ENCODE results near the gene RHO. TPM values are rescaled to one million over a fixed set of nuclear protein-coding genes. Genes with fewer than 3 reads are reported as not detected.

The RHO gene
- polyA plus RNA-seq, 1 donor (not counting 4 experiments of a cell fraction or from before 2014, with no cell fraction given), result not detected

DNA sequence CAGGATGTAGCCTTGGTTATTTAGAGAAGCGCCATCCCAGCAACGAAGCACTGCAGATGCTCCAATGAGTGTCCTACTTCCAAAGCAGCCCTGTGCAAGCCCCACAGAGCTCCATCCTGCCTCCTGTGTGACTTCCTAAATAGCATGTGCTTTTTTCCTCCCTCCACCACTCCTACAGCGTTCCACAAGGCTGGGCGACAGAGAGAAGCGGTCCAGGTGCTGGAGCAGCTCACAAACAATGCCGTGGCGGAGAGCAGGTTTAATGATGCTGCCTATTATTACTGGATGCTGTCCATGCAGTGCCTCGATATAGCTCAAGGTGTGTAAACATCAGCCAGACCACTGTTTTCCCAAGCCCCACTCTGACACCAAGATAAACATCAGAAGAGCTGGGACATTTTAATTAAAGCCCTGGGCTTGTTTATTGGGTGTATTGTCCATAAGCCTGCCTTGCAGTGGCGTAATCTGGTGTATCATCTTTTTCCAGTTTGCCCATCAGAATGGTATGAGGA lies 22.2 kb upstream of the RHO start:
- Histone ChIP-seq H3K4me3 (ENCODE audit: control insufficient read depth in 2 of 3, extremely low read depth in 1 of 3, insufficient read depth in 2 of 3, low read depth in 1 of 3, low read length in 3 of 3) (no peak overlapping the region), H3K27me3 (ENCODE audit: control insufficient read depth, extremely low read depth, insufficient read depth, low read length) (no peaks in the 10 kb centered on the region), H3K36me3 (ENCODE audit: control insufficient read depth in 2 of 2, extremely low read depth in 1 of 2, insufficient read depth in 2 of 2, low read length in 2 of 2) (peaks cover 0 to 4% of the 10 kb centered on the region in 2 experiments), H3K9ac (ENCODE audit: control insufficient read depth, extremely low read depth, insufficient read depth, low read length) (no peak overlapping the region), H3K4me2 (ENCODE audit: control insufficient read depth, extremely low read depth, insufficient read depth, low read depth, low read length) (no peak overlapping the region), H3K4me1 (ENCODE audit: control insufficient read depth, extremely low read depth, insufficient read depth, low read length) (no peaks in the 10 kb centered on the region), H3K79me2 (ENCODE audit: control insufficient read depth, insufficient read depth, low read length) (no peaks in the 10 kb centered on the region), H3K27ac (ENCODE audit: control insufficient read depth, insufficient read depth, low read length) (no peak overlapping the region), H3K9me1 (ENCODE audit: control insufficient read depth, extremely low read depth, insufficient read depth, low read length) (no peaks in the 10 kb centered on the region), H3K9me3 (ENCODE audit: control insufficient read depth, low read depth, low read length) (no peaks in the 10 kb centered on the region), H4K20me1 (ENCODE audit: control insufficient read depth, extremely low read depth, insufficient read depth, low read length) (no peaks in the 10 kb centered on the region), H2AFZ (ENCODE audit: control insufficient read depth, low read length) (no peak overlapping the region)
- dilution Hi-C loops (cut with MboI; ENCODE audit: extremely low pct_ligation_motif_present, low sequenced_read_pairs), result no loop called here
- TF ChIP-seq, protein P1, sequence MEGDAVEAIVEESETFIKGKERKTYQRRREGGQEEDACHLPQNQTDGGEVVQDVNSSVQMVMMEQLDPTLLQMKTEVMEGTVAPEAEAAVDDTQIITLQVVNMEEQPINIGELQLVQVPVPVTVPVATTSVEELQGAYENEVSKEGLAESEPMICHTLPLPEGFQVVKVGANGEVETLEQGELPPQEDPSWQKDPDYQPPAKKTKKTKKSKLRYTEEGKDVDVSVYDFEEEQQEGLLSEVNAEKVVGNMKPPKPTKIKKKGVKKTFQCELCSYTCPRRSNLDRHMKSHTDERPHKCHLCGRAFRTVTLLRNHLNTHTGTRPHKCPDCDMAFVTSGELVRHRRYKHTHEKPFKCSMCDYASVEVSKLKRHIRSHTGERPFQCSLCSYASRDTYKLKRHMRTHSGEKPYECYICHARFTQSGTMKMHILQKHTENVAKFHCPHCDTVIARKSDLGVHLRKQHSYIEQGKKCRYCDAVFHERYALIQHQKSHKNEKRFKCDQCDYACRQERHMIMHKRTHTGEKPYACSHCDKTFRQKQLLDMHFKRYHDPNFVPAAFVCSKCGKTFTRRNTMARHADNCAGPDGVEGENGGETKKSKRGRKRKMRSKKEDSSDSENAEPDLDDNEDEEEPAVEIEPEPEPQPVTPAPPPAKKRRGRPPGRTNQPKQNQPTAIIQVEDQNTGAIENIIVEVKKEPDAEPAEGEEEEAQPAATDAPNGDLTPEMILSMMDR (optimal IDR thresholded peaks at IDR 0.05 in 1 of 3, IDR thresholded peaks at IDR 0.05 in 1 of 3, conservative IDR thresholded peaks at IDR 0.05 in 1 of 3; ENCODE audit: extremely low read depth in 1 of 3, insufficient read depth in 2 of 3, low read length in 3 of 3), result no peak
- no peak for TF ChIP-seq EZH2 (IDR thresholded peaks at IDR 0.05; ENCODE audit: low read length)
- no peak for FAIRE-seq
- no peak for DNase-seq (ENCODE audit: low read depth, low spot score)

DNA sequence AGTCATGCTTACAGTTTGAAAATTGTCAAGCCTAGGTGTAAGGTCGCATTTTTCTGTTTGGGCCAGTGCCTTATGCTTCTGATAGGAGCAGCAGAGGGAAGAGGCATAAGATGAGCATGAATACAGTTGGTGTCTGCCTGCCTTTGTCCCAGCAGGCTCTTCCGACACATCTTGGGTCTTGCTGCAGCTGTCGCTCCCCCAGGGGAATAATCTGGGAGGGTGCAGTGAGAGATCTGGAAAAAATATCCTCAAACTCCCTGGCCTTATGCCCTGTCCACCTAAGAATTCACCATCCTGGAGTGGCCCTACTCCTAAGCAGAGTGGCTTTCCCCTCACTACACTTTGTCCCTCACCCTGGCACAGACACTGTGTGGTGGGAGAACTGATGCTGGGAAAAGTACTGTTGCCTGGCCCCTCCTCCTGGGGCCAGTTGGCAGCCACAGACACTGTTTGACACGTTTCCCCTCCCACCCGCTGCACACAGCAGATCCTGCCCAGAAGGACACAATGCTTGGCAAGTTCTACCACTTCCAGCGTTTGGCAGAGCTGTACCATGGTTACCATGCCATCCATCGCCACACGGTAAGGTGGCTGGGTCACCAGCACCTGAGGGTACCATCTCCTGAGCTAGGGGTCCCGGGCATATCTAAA lies 21.1 kb upstream of the RHO start:
- TF ChIP-seq EZH2 (IDR thresholded peaks at IDR 0.05; ENCODE audit: low read length), result no peak
- TF ChIP-seq, protein P1 (optimal IDR thresholded peaks at IDR 0.05 in 1 of 3, IDR thresholded peaks at IDR 0.05 in 1 of 3, conservative IDR thresholded peaks at IDR 0.05 in 1 of 3; ENCODE audit: extremely low read depth in 1 of 3, insufficient read depth in 2 of 3, low read length in 3 of 3), result no peak
- dilution Hi-C loops (cut with MboI; ENCODE audit: extremely low pct_ligation_motif_present, low sequenced_read_pairs), result no loop called here
- Histone ChIP-seq H3K9me3 (ENCODE audit: control insufficient read depth, low read depth, low read length) (no peaks in the 10 kb centered on the region), H3K36me3 (ENCODE audit: control insufficient read depth in 2 of 2, extremely low read depth in 1 of 2, insufficient read depth in 2 of 2, low read length in 2 of 2) (peaks cover 0 to 4% of the 10 kb centered on the region in 2 experiments), H3K27ac (ENCODE audit: control insufficient read depth, insufficient read depth, low read length) (no peak overlapping the region), H3K9ac (ENCODE audit: control insufficient read depth, extremely low read depth, insufficient read depth, low read length) (no peak overlapping the region), H4K20me1 (ENCODE audit: control insufficient read depth, extremely low read depth, insufficient read depth, low read length) (no peaks in the 10 kb centered on the region), H3K27me3 (ENCODE audit: control insufficient read depth, extremely low read depth, insufficient read depth, low read length) (no peaks in the 10 kb centered on the region), H3K9me1 (ENCODE audit: control insufficient read depth, extremely low read depth, insufficient read depth, low read length) (no peaks in the 10 kb centered on the region), H3K4me2 (ENCODE audit: control insufficient read depth, extremely low read depth, insufficient read depth, low read depth, low read length) (no peak overlapping the region), H2AFZ (ENCODE audit: control insufficient read depth, low read length) (no peak overlapping the region), H3K4me3 (ENCODE audit: control insufficient read depth in 2 of 3, extremely low read depth in 1 of 3, insufficient read depth in 2 of 3, low read depth in 1 of 3, low read length in 3 of 3) (no peak overlapping the region), H3K4me1 (ENCODE audit: control insufficient read depth, extremely low read depth, insufficient read depth, low read length) (no peaks in the 10 kb centered on the region), H3K79me2 (ENCODE audit: control insufficient read depth, insufficient read depth, low read length) (no peaks in the 10 kb centered on the region)
- FAIRE-seq (no peak), DNase-seq (ENCODE audit: low read depth, low spot score) (no peak)
